Stimulated activated CD8-positive, alpha-beta memory T cell treated with anti-CD3 and anti-CD28 coated beads, Interleukin-15, amount 100 ng/mL, for 4 hours (primary cell): ENCODE measurements around the gene IFITM10.

Experiments
- DNase-seq, 2 donors: peaks; one replicate each; pipeline ENCODE4 v3.0.0-alpha.2; 2020; ENCODE audit warnings: low read depth in 2 of 2

The IFITM10 gene

DNA sequence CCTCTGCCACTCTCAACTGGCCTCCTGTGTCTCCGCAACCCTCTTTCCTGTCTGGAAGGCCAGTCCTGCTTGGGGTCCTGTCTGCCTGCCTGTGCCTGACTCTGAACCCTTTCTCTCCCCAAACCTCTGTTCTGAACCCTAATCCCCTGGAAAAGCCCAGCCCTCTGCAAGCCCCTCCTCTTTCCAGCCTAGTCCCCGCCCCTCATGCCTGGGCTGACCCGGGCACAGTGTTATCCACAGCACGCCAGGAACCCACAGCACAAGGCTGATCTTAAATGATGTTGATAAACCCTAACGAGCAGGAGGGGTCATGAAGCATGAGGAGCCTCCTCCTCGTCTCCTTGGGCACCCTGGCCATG, at the start of gene IFITM10:
IFITM10 (minus strand) TSS at position 115 of the 359 bp plus-strand sequence. CDS start 153 bp downstream, outside the sequence.
- DNase-seq: no peak

DNA sequence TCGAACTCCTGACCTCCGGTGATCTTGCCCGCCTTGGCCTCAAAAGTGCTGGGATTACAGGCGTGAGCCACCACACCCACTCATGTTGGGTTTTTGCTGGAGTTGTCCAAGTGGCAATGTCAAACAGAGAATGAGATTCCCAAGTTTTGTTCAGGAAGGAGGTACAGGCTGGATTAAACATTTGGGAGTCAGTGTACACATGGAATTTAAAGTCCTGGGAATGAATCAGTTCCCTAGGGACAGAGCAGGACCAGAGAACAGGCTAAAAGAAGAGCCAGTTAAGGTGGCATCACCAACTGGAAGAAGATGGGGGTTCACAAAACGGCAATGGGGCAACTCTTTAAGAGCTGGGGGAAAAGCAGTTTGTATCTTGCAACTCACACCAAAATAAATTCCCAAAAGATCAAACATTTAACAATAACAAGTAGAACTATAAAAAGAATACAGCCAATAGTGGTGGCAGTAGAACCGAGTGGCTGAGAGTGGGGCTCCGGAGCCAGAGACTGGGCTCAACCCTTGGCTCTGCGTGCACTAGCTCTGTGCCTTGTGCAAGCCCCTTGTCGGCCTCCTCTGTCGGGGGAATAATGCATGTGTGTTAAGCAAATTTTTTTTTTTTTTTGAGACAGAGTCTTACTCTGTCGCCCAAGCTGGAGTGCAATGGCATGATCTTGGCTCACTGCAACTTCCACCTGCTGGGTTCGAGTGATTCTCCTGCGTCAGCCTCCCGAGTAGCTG, 47.2 kb upstream of the IFITM10 start:
- no peak for DNase-seq

- DNase-seq: no peak
Observed at GRCh38 chr11:1796413-1797011, 46.1 kb upstream of the IFITM10 start.

DNA sequence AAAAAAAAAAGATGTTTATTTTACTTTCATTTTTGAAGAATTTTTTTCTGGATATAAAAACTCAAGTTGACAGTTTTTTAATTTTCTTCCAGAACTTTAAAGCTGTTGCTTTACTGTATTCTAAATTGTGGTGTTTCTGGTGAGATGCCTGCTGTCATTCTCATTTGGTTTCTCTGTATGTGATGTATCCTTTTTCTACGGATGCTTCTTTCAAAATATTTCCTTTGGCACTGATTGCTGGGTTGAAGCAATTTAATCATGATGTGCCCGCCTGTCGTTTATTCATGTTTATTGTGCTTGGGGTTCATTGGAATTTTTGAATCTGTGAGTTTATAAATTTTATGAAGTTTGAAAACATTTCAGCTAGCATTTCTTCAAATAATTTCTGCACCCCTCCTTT, 42.7 kb upstream of the IFITM10 start:
- DNase-seq: no peak

DNA sequence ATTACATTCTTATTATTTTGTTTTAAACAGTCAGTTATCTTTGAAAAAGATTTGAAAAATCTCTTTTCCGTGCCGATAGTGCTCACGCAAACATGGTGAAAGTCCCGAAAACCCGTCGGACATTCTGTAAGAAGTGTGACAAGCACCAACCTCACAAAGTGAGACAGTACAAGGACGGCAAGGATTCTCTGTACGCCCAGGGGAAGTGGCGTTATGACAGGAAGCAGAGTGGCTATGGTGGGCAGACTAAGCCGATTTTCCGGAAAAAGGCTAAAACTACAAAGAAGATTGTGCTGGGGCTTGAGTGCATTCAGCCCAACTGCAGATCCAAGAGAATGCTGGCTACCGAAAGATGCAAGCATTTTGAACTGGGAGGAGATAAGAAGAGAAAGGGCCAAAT, 42.1 kb upstream of the IFITM10 start:
- no peak for DNase-seq

- no peak for DNase-seq
Observed at GRCh38 chr11:1791912-1792311, 41.5 kb upstream of the IFITM10 start.

- DNase-seq: no peak
Observed at GRCh38 chr11:1786466-1786865, 36.1 kb upstream of the IFITM10 start.

GRCh38 chr11:1785749-1786413, 35.5 kb upstream of the IFITM10 start:
- no peak for DNase-seq

- DNase-seq: no peak
Observed at GRCh38 chr11:1784761-1785650, 34.6 kb upstream of the IFITM10 start.

DNA sequence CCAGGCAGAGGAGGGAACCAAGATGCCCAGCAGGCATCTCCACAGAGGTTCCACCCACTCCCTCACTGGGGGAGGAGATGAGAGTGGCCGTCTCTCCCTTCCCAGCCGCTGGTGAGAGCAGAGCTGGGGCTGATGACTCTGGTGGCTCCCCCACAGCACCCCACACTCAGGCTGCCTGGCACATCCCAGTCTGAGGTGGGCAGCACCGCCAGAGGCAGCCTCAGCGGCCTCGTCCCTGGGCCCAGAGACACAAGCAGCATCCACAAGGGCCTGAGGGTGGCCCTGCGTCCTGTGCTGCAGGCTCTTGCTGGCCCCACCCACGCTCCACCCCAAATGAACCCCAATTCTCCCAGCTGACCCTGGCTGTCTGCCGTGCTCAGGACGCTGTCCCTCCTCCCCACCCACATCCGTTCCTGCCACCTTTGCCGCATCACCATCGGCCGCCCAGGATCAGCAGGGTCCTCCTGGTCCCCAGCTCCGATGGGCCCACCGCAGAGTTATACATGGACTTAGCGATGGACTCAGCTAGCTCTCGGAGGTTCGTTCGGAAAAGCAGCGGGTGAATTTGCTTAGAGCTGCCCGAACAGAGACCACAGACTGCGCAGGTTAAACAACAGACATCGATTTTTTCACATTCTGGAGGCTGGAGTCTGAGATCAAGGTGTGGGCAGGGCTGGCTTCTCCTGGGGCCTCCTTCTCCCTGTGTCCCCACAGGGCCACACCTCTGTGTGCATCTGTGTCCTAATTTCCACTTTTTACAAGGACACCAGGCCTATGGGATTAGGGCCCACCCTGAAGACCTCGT, 33.5 kb upstream of the IFITM10 start:
- DNase-seq: no peak

GRCh38 chr11:1782831-1783724, 32.7 kb upstream of the IFITM10 start:
- no peak for DNase-seq

DNA sequence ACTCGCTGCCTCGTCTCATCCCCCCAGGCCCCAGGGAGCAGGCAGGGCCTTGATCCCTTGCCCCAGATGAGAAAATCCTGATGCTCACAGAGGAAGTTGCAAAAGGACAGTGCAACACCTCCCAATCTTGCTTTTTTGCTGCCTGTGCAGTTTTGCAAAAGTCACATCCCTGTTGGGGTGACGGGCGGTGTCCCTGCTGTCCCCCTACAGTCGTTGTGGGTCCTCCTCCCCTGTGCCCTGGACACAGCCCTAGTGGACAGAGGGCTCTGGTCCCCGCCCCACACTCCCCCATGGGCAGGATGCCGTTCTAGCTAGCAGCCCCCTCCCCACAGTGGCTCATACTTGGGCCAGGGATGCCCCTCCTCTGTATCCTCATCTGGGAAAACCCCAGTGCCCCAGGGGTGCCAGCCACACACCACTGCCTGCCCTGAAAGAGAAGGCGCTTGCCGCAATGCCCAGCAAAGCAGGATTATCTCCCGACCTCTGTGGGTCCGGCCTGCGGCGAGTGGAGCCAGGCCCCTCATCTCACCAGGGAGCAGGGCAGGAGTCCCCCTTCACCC, 31.7 kb upstream of the IFITM10 start:
- no peak for DNase-seq

DNA sequence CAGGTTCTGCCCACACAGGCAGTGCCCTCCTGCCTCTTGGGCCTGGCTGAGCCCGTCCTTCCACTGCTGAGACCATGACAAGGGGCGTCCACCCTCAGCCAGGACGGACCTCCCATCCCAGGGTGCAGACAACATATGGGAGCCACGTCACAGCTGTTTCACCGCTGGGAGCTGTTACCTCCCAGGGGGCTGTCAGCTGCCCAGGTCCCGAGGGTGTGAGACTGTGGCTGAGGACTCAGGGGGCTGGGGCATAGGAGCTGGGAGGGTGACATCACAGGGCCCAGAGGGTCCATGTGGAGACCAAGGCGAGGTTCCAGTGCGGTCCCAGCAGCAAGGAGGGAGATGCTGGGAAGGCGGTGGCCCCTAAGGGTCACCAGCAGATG, 31.2 kb upstream of the IFITM10 start:
- no peak for DNase-seq

- no peak for DNase-seq
Observed at GRCh38 chr11:1780700-1781592, 30.6 kb upstream of the IFITM10 start.

DNA sequence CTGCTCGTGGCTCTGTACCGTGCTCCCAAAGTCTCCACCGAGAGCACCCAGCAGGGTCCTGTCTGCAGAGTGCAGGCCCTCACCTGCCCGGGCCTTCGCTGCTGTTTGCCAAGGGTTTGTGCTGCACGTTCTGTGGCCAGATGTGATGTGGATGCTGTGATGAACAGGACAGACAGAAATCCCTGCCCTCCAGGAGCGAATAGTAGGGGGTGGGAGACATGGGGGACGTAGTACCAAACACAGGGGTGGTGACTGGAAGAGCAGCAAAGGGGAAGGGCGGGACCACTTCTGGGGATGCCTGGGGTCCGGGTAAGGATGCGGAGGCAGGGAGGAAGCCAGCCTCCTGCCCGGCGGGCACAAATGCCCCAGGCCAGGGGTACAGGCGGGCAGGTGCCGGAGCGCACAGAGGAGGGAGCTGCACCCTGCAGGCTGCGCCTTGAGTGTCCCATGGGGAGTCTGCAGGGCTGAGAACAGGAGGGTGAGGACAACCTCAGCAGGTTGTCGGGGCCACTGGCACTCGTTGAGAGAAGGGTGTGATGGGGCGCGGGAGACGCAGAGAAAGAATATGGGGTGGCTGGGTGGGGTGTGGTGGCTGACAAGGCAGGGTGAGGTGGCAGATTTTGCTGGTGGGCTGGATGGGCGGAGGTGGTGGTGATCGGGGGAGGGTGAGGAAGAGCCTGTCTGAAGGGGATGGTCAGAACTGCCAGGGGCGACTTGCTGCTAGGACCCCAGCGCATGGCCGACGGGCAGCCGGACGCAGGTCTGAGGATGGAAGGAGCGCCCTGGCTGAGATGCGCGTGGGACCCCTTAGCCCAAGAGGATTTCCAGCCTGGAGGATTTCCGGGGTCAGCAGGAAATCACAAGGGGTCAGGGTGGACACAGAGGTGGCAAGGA, 29.7 kb upstream of the IFITM10 start:
- no peak for DNase-seq

GRCh38 chr11:1779034-1779805, 28.8 kb upstream of the IFITM10 start:
- no peak for DNase-seq
